Measurements from ENCODE around the gene LMX1A. TPM values are rescaled to one million over a fixed set of nuclear protein-coding genes. Genes with fewer than 3 reads are reported as not detected.

Gene LMX1A
- total and polyA plus RNA-seq, 2 of the 13 experiments (the other 11 are each of a cell fraction or from before 2014, with no cell fraction given) = 0.07 TPM; not detected in 1

DNA sequence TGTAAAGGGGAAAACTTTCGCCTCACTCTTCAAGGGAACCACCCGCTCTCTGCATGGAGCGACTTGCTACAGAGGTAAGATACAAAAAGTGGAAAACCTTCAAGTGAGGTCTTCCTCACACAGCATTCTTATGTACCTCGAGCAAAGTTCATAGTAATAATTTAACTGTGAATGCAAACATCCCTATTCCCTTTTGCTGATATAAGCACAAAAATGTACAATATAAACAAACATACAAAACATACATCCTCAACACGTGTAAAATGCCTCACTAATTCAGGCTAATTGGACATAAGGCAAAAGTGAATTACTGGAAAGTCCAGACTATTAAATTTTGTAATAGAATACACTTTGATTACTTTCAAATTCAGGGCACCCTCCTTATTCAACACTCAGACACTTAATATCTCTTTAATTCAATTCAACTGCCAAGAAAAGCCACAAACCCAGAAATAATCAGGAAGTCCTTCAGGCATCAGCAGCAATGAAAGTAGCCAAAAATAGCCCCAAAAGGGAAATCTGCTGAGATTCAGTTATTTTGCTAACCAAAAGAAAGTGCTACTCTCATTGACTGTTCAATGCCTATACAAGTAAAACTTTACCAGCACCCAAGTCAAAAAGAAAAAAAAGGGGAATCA is 15.2 kb upstream of the LMX1A start:
- no peak overlapping the region for H3K27ac ChIP-seq (ENCODE audit: extremely low read length, insufficient read depth, low read length)
- 5% methylated on average over 5 of the region's 5 CpGs for WGBS (ENCODE audit: low lambda C conversion rate)
- H4K20me1 ChIP-seq (ENCODE audit: insufficient read depth, low read length) = no peaks in the 10 kb centered on the region
- peaks cover 10% of the 10 kb centered on the region for H3K4me1 ChIP-seq (ENCODE audit: insufficient read depth, low read length)
- no peak overlapping the region for H3K4me2 ChIP-seq (ENCODE audit: low read depth, low read length)
- in situ Hi-C loops (cut with HindIII; ENCODE audit: extremely low pct_ligation_motif_present, low pct_unique_long_range_greater_than_20kb) (no loop called here), intact Hi-C loops (cut with micrococcal nuclease; ENCODE audit: unreplicated experiment) (no loop called here)
- ATAC-seq (no peak), FAIRE-seq (no peak), DNase-seq (ENCODE audit: low spot score) (no peak)
- H3K9me3 ChIP-seq (ENCODE audit: low read length) = no peaks in the 10 kb centered on the region
- POLR2A ChIA-PET = no interaction called here
- no peaks in the 10 kb centered on the region; a peak in 1 of 5 replicates for H3K27me3 ChIP-seq (ENCODE audit: control insufficient read depth in 1 of 2, insufficient read depth in 2 of 2, low read length in 2 of 2)
- H3K9ac ChIP-seq (ENCODE audit: insufficient read depth, low read depth, low read length) = no peak overlapping the region
- no peaks in the 10 kb centered on the region for H3K36me3 ChIP-seq (replicated peaks in 1 of 2; ENCODE audit: control insufficient read depth in 1 of 2, insufficient read depth in 2 of 2, low read length in 2 of 2)
- BruUV-seq (replicated peaks) = no TSS peak
- H3K4me3 ChIP-seq (replicated peaks in 1 of 3; ENCODE audit: insufficient read depth in 1 of 3, low read depth in 2 of 3, low read length in 3 of 3) = no peak overlapping the region
- TF ChIP-seq MAFF (IDR thresholded peaks at IDR 0.05; ENCODE audit: low read depth, low read length) (peak; percentile 84), MAFK (conservative IDR thresholded peaks at IDR 0.05 in 1 of 2, IDR thresholded peaks at IDR 0.05 in 1 of 2; ENCODE audit: low read length in 2 of 2) (peak; percentile 63 to 86), THAP7 (CRISPR knock-in tag; IDR thresholded peaks at IDR 0.05) (no peak)
- CTCF ChIA-PET (ENCODE audit: low intra/inter-chr PET ratio, low total read pairs) = no interaction called here
- no peaks in the 10 kb centered on the region for H3K79me2 ChIP-seq (ENCODE audit: insufficient read depth, low read length)
- no peak overlapping the region for H2AFZ ChIP-seq (ENCODE audit: low read length)

DNA sequence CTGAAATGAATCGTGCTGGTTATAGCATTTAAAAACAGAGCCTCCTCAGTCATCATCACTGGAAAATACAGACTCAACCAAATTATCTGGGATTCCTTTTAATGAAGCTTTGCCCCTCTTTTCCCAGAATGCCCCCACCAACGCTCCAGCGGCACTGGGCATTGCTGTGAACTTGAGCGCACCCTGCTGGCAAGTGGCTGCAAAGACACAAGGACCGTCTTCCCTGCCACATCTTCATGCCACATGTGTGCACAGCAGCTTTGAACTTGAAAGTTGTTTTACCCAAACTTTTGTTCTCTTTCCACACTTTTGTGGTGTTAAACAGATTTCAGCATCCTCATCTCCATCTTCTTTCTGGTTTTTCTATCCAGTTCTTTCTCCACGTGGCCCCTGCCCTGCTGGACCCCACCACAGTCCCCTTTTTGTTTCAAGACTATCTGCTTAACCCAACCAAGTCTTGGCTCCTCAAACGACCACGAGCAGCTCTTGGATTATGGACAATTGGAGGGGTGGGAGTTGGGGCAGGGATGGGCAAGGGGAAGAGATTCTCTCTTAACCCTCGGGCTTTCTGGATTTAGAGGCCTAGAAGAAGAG is 12.8 kb upstream of the LMX1A start:
- FAIRE-seq = peak; percentile 49
- H3K27me3 ChIP-seq (ENCODE audit: control insufficient read depth in 1 of 2, insufficient read depth in 2 of 2, low read length in 2 of 2) = no peaks in the 10 kb centered on the region; a peak in 2 of 5 replicates
- no peak overlapping the region for H2AFZ ChIP-seq (ENCODE audit: low read length)
- CTCF ChIA-PET (ENCODE audit: low intra/inter-chr PET ratio, low total read pairs) = interaction anchor here (0.7 to 2.2 kb wide), 5 partner anchors 111 to 255 kb away, joined by 3 to 7 read pairs (median 5); no protein-coding TSS in a partner anchor
- peaks cover 10% of the 10 kb centered on the region for H3K4me1 ChIP-seq (ENCODE audit: insufficient read depth, low read length)
- H3K36me3 ChIP-seq (replicated peaks in 1 of 2; ENCODE audit: control insufficient read depth in 1 of 2, insufficient read depth in 2 of 2, low read length in 2 of 2) = no peaks in the 10 kb centered on the region
- POLR2A ChIA-PET = no interaction called here
- intact Hi-C loops (cut with micrococcal nuclease; ENCODE audit: unreplicated experiment) (loop anchor here (1.0 kb wide), 4 partner anchors 111 to 255 kb away; no protein-coding TSS in a partner anchor), in situ Hi-C loops (cut with HindIII; ENCODE audit: extremely low pct_ligation_motif_present, low pct_unique_long_range_greater_than_20kb) (loop anchor here (5.0 kb wide), 1 partner anchor 237 kb away; no protein-coding TSS in a partner anchor)
- H4K20me1 ChIP-seq (ENCODE audit: insufficient read depth, low read length) = no peaks in the 10 kb centered on the region
- peak; percentile 83 for ATAC-seq
- H3K9me3 ChIP-seq (ENCODE audit: low read length) = no peaks in the 10 kb centered on the region
- no peak overlapping the region for H3K9ac ChIP-seq (ENCODE audit: insufficient read depth, low read depth, low read length)
- no peak overlapping the region for H3K4me2 ChIP-seq (ENCODE audit: low read depth, low read length)
- DNase-seq (ENCODE audit: low spot score) = peak; percentile 21
- no TSS peak for BruUV-seq (replicated peaks)
- no peaks in the 10 kb centered on the region for H3K79me2 ChIP-seq (ENCODE audit: insufficient read depth, low read length)
- no peak overlapping the region for H3K27ac ChIP-seq (ENCODE audit: extremely low read length, insufficient read depth, low read length)
- 15% methylated on average over 9 of the region's 9 CpGs for WGBS (ENCODE audit: low lambda C conversion rate)
- no peak overlapping the region for H3K4me3 ChIP-seq (replicated peaks in 1 of 3; ENCODE audit: insufficient read depth in 1 of 3, low read depth in 2 of 3, low read length in 3 of 3)
- TF ChIP-seq, protein P1, sequence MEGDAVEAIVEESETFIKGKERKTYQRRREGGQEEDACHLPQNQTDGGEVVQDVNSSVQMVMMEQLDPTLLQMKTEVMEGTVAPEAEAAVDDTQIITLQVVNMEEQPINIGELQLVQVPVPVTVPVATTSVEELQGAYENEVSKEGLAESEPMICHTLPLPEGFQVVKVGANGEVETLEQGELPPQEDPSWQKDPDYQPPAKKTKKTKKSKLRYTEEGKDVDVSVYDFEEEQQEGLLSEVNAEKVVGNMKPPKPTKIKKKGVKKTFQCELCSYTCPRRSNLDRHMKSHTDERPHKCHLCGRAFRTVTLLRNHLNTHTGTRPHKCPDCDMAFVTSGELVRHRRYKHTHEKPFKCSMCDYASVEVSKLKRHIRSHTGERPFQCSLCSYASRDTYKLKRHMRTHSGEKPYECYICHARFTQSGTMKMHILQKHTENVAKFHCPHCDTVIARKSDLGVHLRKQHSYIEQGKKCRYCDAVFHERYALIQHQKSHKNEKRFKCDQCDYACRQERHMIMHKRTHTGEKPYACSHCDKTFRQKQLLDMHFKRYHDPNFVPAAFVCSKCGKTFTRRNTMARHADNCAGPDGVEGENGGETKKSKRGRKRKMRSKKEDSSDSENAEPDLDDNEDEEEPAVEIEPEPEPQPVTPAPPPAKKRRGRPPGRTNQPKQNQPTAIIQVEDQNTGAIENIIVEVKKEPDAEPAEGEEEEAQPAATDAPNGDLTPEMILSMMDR (CRISPR knock-in tag; IDR thresholded peaks at IDR 0.05) = peak; percentile 91
- TF ChIP-seq ZNF501 (CRISPR knock-in tag; IDR thresholded peaks at IDR 0.05) (no peak), RAD21 (CRISPR knock-in tag; IDR thresholded peaks at IDR 0.05) (peak; percentile 27; the same call in 1 of the 2 replicates), ZNF496 (CRISPR knock-in tag; IDR thresholded peaks at IDR 0.05; ENCODE audit: insufficient replicate concordance) (no peak), ZNF143 (CRISPR knock-in tag; IDR thresholded peaks at IDR 0.05) (peak; percentile 58), ZNF841 (CRISPR knock-in tag; IDR thresholded peaks at IDR 0.05; ENCODE audit: borderline replicate concordance) (no peak)
- TF ChIP-seq, protein P2, sequence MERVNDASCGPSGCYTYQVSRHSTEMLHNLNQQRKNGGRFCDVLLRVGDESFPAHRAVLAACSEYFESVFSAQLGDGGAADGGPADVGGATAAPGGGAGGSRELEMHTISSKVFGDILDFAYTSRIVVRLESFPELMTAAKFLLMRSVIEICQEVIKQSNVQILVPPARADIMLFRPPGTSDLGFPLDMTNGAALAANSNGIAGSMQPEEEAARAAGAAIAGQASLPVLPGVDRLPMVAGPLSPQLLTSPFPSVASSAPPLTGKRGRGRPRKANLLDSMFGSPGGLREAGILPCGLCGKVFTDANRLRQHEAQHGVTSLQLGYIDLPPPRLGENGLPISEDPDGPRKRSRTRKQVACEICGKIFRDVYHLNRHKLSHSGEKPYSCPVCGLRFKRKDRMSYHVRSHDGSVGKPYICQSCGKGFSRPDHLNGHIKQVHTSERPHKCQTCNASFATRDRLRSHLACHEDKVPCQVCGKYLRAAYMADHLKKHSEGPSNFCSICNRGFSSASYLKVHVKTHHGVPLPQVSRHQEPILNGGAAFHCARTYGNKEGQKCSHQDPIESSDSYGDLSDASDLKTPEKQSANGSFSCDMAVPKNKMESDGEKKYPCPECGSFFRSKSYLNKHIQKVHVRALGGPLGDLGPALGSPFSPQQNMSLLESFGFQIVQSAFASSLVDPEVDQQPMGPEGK (CRISPR knock-in tag; IDR thresholded peaks at IDR 0.05) = peak; percentile 31; the same call in 1 of the 2 replicates
